ENCODE data around the gene INF2.
"Not testable (repeated sequence)": the region's sequence is repeated elsewhere in the genome, so short reads cannot be mapped to it uniquely, and the experiment has no call there.

INF2 gene

GRCh38 chr14:104657563-104658324, 31.7 kb upstream of the INF2 start:
- DNase-seq = no peak

GRCh38 chr14:104658325-104658712, 31.1 kb upstream of the INF2 start:
- no peak for DNase-seq

GRCh38 chr14:104659146-104659545, 30.3 kb upstream of the INF2 start:
- no peak for DNase-seq

- DNase-seq = peak; percentile 46 to 69 (median 55)
Observed at GRCh38 chr14:104659764-104660523, 29.5 kb upstream of the INF2 start.

GRCh38 chr14:104660597-104660996, 28.8 kb upstream of the INF2 start:
- DNase-seq = peak in 1 of 3 donors; percentile 31

- no peak for DNase-seq
Observed at GRCh38 chr14:104661086-104661485, 28.3 kb upstream of the INF2 start.

GRCh38 chr14:104661528-104662157, 27.8 kb upstream of the INF2 start:
- not testable (repeated sequence) for DNase-seq

GRCh38 chr14:104662472-104662871, 26.9 kb upstream of the INF2 start:
- DNase-seq = not testable (repeated sequence)

GRCh38 chr14:104664107-104664506, 25.3 kb upstream of the INF2 start:
- DNase-seq = no peak

GRCh38 chr14:104664588-104664987, 24.8 kb upstream of the INF2 start:
- DNase-seq = no peak

- peak in 1 of 3 donors; percentile 35 for DNase-seq
Observed at GRCh38 chr14:104665114-104665656, 24.2 kb upstream of the INF2 start.

GRCh38 chr14:104665657-104666522, 23.5 kb upstream of the INF2 start:
- DNase-seq = peak; percentile 33 to 69 (median 47)

- not testable (repeated sequence) for DNase-seq
Observed at GRCh38 chr14:104666523-104666895, 22.9 kb upstream of the INF2 start.

GRCh38 chr14:104666981-104667380, 22.4 kb upstream of the INF2 start:
- no peak for DNase-seq

GRCh38 chr14:104669697-104670096, 19.7 kb upstream of the INF2 start:
- peak; percentile 36 to 57 (median 40) for DNase-seq

- DNase-seq = peak in 1 of 3 donors; percentile 26
Observed at GRCh38 chr14:104671330-104671977, 18.0 kb upstream of the INF2 start.

GRCh38 chr14:104672119-104672518, 17.3 kb upstream of the INF2 start:
- not testable (repeated sequence) for DNase-seq

GRCh38 chr14:104673481-104673880, 15.9 kb upstream of the INF2 start:
- no peak for DNase-seq

- no peak for DNase-seq
Observed at GRCh38 chr14:104675447-104675846, 14.0 kb upstream of the INF2 start.

- no peak for DNase-seq
Observed at GRCh38 chr14:104676130-104676693, 13.2 kb upstream of the INF2 start.

Measured in suppressor macrophage treated with lipopolysaccharide for 1 hour (primary cell).